Measurements from ENCODE around the gene HDGF. TPM values are rescaled to one million over a fixed set of nuclear protein-coding genes. Genes with fewer than 3 reads are reported as not detected.

The HDGF gene
- total RNA-seq, 1 donor from 2014 or later: 107 TPM

DNA sequence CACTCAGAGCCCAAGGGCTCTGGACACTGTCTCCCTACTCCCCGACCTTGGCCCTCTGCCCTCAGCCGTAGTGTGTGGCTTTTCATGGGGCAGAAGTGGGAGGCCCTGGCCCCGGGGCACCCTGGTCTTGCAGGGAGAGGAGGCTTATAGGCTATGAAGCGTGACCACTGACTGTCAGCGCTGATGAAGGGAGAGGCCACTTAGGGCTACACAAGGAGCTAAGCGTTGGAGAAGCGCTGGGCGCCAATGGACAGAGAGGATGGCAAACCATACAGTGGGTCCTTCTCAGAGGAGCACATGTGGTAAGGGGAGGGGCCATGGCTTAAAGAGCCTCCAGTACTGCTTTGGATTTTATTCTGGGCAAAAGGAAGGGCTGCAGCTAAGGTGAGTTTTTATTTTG is 54.0 kb downstream of the HDGF start:
- no peaks in the 10 kb centered on the region for H3K36me3 Mint-ChIP-seq (ENCODE audit: low read depth)
- CTCF ChIA-PET: no interaction called here
- DNase-seq (no peak), ATAC-seq (ENCODE audit: low read depth) (no peak)
- intact Hi-C loops (cut with micrococcal nuclease): no loop called here
- TF ChIP-seq, protein P1, sequence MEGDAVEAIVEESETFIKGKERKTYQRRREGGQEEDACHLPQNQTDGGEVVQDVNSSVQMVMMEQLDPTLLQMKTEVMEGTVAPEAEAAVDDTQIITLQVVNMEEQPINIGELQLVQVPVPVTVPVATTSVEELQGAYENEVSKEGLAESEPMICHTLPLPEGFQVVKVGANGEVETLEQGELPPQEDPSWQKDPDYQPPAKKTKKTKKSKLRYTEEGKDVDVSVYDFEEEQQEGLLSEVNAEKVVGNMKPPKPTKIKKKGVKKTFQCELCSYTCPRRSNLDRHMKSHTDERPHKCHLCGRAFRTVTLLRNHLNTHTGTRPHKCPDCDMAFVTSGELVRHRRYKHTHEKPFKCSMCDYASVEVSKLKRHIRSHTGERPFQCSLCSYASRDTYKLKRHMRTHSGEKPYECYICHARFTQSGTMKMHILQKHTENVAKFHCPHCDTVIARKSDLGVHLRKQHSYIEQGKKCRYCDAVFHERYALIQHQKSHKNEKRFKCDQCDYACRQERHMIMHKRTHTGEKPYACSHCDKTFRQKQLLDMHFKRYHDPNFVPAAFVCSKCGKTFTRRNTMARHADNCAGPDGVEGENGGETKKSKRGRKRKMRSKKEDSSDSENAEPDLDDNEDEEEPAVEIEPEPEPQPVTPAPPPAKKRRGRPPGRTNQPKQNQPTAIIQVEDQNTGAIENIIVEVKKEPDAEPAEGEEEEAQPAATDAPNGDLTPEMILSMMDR (IDR thresholded peaks at IDR 0.05): no peak
- no peak overlapping the region for H3K27ac Mint-ChIP-seq
- peaks cover 5% of the 10 kb centered on the region for H3K4me1 Mint-ChIP-seq
- peaks cover 52% of the 10 kb centered on the region for H3K27me3 Mint-ChIP-seq
- H3K4me3 Mint-ChIP-seq: no peak overlapping the region
- H3K9me3 Mint-ChIP-seq: no peaks in the 10 kb centered on the region
- POLR2A ChIA-PET: no interaction called here

DNA sequence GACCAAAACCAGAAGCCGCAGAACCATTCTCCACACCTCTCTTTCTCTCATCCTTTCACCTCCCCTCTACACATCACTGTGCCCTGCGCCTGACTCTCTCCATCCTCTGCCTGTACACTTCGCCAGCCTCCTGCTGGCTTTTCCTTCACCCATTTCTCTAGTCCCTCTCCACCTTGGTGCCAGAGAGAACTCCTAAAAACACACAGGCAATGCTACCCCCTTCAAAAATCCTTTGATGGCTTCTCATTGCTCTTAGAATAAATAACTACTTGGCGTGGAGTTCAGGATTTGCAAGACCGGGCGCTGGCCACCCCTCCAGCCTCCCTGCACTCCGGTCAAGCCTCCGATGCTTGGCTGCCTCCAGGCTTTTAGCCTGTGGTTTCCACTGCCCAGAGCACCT is 54.7 kb downstream of the HDGF start:
- H3K4me3 Mint-ChIP-seq: no peak overlapping the region
- no peaks in the 10 kb centered on the region for H3K9me3 Mint-ChIP-seq
- H3K27ac Mint-ChIP-seq: no peak overlapping the region
- DNase-seq (no peak), ATAC-seq (ENCODE audit: low read depth) (no peak)
- H3K27me3 Mint-ChIP-seq: peaks cover 59% of the 10 kb centered on the region
- CTCF ChIA-PET: no interaction called here
- intact Hi-C loops (cut with micrococcal nuclease): no loop called here
- TF ChIP-seq, protein P1 (IDR thresholded peaks at IDR 0.05): no peak
- H3K36me3 Mint-ChIP-seq (ENCODE audit: low read depth): no peaks in the 10 kb centered on the region
- H3K4me1 Mint-ChIP-seq: peaks cover 12% of the 10 kb centered on the region
- POLR2A ChIA-PET: no interaction called here

GRCh38 chr1:156694690-156694962 is 56.8 kb downstream of the HDGF start:
- Mint-ChIP-seq H3K27me3 (peaks cover 64% of the 10 kb centered on the region), H3K4me1 (peaks cover 13% of the 10 kb centered on the region), H3K4me3 (no peak overlapping the region), H3K9me3 (no peaks in the 10 kb centered on the region), H3K36me3 (ENCODE audit: low read depth) (no peaks in the 10 kb centered on the region), H3K27ac (no peak overlapping the region)
- DNase-seq (no peak), ATAC-seq (ENCODE audit: low read depth) (no peak)
- POLR2A ChIA-PET: no interaction called here
- CTCF ChIA-PET: no interaction called here
- intact Hi-C loops (cut with micrococcal nuclease): no loop called here
- TF ChIP-seq, protein P1 (IDR thresholded peaks at IDR 0.05): no peak

DNA sequence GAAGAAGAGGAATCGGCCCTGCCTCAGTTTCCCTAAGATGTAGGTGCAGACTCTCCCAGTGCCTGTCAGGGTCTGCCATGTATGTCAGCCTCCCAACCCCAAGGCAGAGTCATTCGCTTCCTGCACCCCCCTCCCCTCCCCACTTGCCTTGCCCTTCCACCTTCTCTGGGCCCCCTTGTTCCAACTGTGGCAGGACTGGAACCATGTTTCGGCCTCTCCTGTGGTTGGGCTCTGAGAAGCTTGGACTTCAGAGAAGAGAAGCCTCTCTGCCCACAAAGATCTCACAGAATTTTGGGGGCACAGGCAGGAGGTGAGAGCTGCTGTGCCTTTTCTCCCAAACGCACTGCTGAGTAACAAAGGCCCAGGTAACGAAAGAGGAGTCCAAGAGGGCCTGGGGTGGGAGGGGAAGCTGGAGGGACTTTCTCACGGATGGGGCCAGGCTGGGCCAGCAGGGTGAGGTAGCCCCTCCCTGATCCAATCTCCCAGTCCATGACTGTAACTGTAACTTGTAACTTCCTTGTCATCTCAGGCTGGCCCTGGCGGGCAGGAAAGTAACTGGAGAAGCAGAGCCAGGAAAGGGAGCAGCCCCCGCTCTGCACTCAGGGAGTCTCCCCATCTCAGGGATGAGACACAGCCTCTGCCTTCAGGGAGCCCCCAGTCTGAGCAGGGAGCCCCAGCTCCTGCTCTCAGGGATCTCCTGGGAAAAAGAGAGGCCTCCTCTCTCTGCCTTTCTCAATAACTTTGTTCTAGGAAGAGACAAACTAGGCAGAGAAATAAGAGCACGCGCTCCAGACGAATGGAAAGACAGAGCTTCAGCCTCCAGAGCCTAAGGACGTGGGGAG is 57.4 kb downstream of the HDGF start:
- no peak overlapping the region for H3K27ac Mint-ChIP-seq
- H3K36me3 Mint-ChIP-seq (ENCODE audit: low read depth): no peaks in the 10 kb centered on the region
- ChIA-PET CTCF (no interaction called here), POLR2A (no interaction called here)
- H3K4me3 Mint-ChIP-seq: no peak overlapping the region
- DNase-seq (no peak), ATAC-seq (ENCODE audit: low read depth) (no peak)
- TF ChIP-seq, protein P1 (IDR thresholded peaks at IDR 0.05): no peak
- no peaks in the 10 kb centered on the region for H3K9me3 Mint-ChIP-seq
- H3K4me1 Mint-ChIP-seq: peaks cover 18% of the 10 kb centered on the region
- intact Hi-C loops (cut with micrococcal nuclease): no loop called here
- peaks cover 64% of the 10 kb centered on the region for H3K27me3 Mint-ChIP-seq

DNA sequence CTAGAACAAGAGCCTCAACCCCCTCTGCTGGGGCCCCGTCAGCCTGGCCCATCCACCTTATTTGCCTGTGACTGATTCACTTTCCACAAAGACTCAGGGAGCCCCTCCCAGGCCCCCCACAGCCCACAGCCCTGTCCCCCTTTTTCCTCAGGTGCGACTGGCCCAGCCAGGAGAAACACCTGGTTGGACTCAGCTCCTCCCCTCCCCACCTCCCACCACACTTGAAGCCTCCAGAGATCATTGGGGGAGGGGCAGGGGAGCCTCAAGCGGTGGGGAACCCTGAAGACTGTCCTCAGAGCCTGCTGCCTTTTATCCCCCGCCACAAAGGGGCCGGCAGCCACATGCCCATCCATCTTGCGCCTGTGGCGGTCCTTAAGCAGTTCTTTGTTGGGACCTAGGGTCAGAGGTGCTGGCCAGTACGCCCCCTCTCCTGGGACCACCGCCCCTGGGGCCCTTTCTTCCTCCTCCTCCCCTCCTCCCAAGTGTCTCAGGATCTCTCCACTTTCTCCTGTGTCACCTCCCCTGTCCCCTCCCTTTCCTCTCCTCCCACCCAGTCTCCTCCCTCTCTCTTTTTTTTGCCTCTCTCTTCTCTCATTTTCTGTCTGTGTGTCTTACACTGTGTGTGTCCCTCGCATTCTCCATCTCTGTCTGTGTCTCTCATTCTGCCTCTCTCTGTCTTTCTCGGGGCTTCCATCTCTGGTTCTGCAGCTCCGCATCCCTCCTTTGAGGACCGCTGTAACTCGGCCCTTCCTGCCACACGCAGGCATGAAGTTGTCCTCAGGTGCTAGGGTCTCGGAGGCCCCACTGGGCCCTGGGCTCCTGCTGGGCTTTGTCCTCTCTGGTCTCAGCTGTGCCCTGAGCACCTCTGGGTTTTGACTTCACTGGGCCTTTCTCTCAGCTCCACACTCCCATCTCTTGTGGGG is 58.3 kb downstream of the HDGF start:
- peaks cover 62% of the 10 kb centered on the region for H3K27me3 Mint-ChIP-seq
- ATAC-seq (ENCODE audit: low read depth): no peak
- POLR2A ChIA-PET: no interaction called here
- H3K27ac Mint-ChIP-seq: no peak overlapping the region
- peaks cover 18% of the 10 kb centered on the region for H3K4me1 Mint-ChIP-seq
- TF ChIP-seq, protein P1 (IDR thresholded peaks at IDR 0.05): no peak
- CTCF ChIA-PET: interaction anchor here (1.1 to 6.9 kb wide), 2 partner anchors 9 to 33 kb away, joined by 3 to 182 read pairs; partner anchors contain the start of genes ISG20L2 and METTL25B
- H3K9me3 Mint-ChIP-seq: no peaks in the 10 kb centered on the region
- intact Hi-C loops (cut with micrococcal nuclease): no loop called here
- no peak overlapping the region for H3K4me3 Mint-ChIP-seq
- no peak for DNase-seq
- no peaks in the 10 kb centered on the region for H3K36me3 Mint-ChIP-seq (ENCODE audit: low read depth)
